Measurements from ENCODE around the gene RNF144A.

DNA sequence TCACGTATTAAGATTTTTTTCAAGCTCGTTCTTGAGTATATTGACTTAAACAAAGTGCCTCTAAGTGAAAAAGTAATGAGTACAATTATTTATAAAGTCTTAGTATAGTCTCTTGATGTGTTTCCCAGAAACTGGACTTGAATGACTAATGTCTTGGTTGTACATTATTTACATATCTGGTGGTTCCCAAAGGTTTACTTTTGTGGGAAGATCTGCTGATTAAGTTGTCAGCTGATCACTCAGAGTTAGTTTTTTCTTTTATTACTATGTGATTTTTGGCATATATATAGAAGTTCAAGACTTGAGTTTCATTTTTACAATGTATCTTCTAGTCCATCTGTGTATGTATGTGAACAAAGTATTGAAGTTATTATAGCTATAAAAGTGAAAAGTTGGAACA lies 29.5 kb downstream of the RNF144A start:
- TF ChIP-seq, protein P1, sequence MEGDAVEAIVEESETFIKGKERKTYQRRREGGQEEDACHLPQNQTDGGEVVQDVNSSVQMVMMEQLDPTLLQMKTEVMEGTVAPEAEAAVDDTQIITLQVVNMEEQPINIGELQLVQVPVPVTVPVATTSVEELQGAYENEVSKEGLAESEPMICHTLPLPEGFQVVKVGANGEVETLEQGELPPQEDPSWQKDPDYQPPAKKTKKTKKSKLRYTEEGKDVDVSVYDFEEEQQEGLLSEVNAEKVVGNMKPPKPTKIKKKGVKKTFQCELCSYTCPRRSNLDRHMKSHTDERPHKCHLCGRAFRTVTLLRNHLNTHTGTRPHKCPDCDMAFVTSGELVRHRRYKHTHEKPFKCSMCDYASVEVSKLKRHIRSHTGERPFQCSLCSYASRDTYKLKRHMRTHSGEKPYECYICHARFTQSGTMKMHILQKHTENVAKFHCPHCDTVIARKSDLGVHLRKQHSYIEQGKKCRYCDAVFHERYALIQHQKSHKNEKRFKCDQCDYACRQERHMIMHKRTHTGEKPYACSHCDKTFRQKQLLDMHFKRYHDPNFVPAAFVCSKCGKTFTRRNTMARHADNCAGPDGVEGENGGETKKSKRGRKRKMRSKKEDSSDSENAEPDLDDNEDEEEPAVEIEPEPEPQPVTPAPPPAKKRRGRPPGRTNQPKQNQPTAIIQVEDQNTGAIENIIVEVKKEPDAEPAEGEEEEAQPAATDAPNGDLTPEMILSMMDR (IDR thresholded peaks at IDR 0.05): no peak
- TF ChIP-seq POLR2AphosphoS5 (IDR thresholded peaks at IDR 0.05) (no peak), EP300 (IDR thresholded peaks at IDR 0.05) (no peak), POLR2A (IDR thresholded peaks at IDR 0.05) (no peak)

All from stomach (tissue), 4 donors.